CD4-positive, CD25-positive, alpha-beta regulatory T cell (primary cell): ENCODE results near the gene PSAP. TPM values are rescaled to one million over a fixed set of nuclear protein-coding genes. Genes with fewer than 3 reads are reported as not detected.
A peak's percentile ranks its signal among the peaks of the same experiment; 100 is the strongest.

Source experiments
- ATAC-seq, 2 donors: fragments of 150-1000 bp; cut with Tn5 transposase; one replicate each; pipeline ENCODE4 v1.10.0; 2021; ENCODE audit warnings: low read depth in 2 of 2, moderate number of reproducible peaks in 2 of 2, moderate library complexity in 1 of 2
- DNase-seq, 3 donors: peaks; one replicate each; pipeline versions ENCODE4 v3.0.0 to v3.0.0-alpha.2; 2012 to 2022; ENCODE audit warnings: mixed read lengths in 1 of 3
- H3K27ac ChIP-seq: one replicate; pipeline ENCODE4 v1.7.0; 2013; ENCODE audit warnings: mild to moderate bottlenecking, low read length; ENCODE audit not compliant: insufficient read depth, poor library complexity, severe bottlenecking
- H3K27me3 ChIP-seq: one replicate; pipeline ENCODE4 v1.7.0; 2013; ENCODE audit warnings: low read length; ENCODE audit not compliant: control insufficient read depth, insufficient read depth
- H3K36me3 ChIP-seq: one replicate; pipeline ENCODE4 v1.7.0; 2013; ENCODE audit warnings: mild to moderate bottlenecking, low read length, moderate library complexity; ENCODE audit not compliant: control insufficient read depth, insufficient read depth
- H3K4me1 ChIP-seq: 2 replicates; pipeline ENCODE4 v1.7.0; 2013; ENCODE audit warnings: mild to moderate bottlenecking, low read length; ENCODE audit not compliant: insufficient read depth, control insufficient read depth, poor library complexity, severe bottlenecking
- H3K4me3 ChIP-seq: one replicate; pipeline ENCODE4 v1.7.0; 2013; ENCODE audit warnings: low read depth, mild to moderate bottlenecking, low read length, moderate library complexity
- H3K9me3 ChIP-seq, 2 experiments: 1 replicate in 1 of 2; 2 replicates in 1 of 2; pipeline ENCODE4 v1.7.0; 2013; ENCODE audit warnings: low read length in 2 of 2, mild to moderate bottlenecking in 1 of 2, moderate library complexity in 1 of 2; ENCODE audit not compliant: control insufficient read depth in 2 of 2
- H3K27ac Mint-ChIP-seq, 3 donors: one replicate each; pipeline ENCODE4 v1.8.0; 2020 to 2022; ENCODE audit warnings: mild to moderate bottlenecking in 3 of 3, mixed read lengths in 3 of 3, moderate library complexity in 2 of 3
- H3K27me3 Mint-ChIP-seq: one replicate; pipeline ENCODE4 v1.8.0; 2022; ENCODE audit warnings: mild to moderate bottlenecking, mixed read lengths
- H3K36me3 Mint-ChIP-seq: one replicate; pipeline ENCODE4 v1.8.0; 2020; ENCODE audit warnings: mixed read lengths
- H3K4me1 Mint-ChIP-seq, 4 donors: one replicate each; pipeline ENCODE4 v1.8.0; 2020 to 2022; ENCODE audit warnings: mixed read lengths in 4 of 4, mild to moderate bottlenecking in 1 of 4
- H3K4me3 Mint-ChIP-seq, 4 donors: one replicate each; pipeline ENCODE4 v1.8.0; 2020 to 2022; ENCODE audit warnings: mild to moderate bottlenecking in 4 of 4, mixed read lengths in 4 of 4, moderate library complexity in 3 of 4
- H3K9me3 Mint-ChIP-seq, 7 donors: one replicate each; pipeline ENCODE4 v1.8.0; 2020 to 2022; ENCODE audit warnings: mixed read lengths in 7 of 7, mild to moderate bottlenecking in 3 of 7, moderate library complexity in 2 of 7
- polyA plus RNA-seq, 4 donors: library from polyadenylated mRNA; unstranded; fragments of 300-500 nt; fragmentation: Illumina TruSeq; gene quantifications; one replicate each; pipeline ENCODE4 v1.2.3, GENCODE V29; 2021
- total RNA-seq: library from RNA; stranded (reverse); gene quantifications from one replicate; pipeline ENCODE4 v1.2.3, GENCODE V29; 2022

Gene PSAP
- total and polyA plus RNA-seq, 5 donors from 2014 or later: 186 to 560 (median 530) TPM

DNA sequence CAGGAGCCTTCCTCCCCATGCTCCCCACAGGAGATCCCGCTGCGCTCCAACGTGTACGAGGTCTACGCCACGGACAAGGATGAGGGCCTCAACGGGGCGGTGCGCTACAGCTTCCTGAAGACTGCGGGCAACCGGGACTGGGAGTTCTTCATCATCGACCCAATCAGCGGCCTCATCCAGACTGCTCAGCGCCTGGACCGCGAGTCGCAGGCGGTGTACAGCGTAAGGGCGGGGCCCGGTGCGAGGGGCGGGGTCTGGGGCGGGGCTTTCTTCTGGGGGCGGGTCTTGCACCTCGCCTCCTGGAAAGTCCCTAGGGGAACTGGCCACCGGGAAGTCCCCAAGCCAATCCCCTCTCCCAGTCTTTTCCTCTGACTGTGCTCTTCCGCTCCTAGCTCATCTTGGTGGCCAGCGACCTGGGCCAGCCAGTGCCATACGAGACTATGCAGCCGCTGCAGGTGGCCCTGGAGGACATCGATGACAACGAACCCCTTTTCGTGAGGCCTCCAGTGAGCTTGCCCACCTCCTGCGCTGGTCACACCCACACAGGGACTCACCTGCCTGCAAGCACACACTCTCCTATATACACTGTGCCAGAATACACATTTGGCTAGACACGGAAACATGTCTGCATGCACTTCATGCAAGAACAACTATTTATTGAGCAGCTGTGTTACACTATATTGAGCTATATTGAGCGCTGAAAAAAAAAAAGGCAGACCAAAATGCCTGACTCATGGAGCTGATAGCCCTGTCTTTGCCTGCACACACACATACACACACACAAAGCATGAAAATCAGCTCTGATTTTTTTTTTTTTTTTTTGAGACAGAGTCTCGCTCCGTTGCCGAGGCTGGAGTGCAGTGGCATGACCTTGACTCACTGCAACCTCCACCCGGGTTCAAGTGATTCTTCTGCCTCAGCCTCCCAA is 45.0 kb downstream of the PSAP start:
- H3K9me3 ChIP-seq: no peaks in the 10 kb centered on the region
- Mint-ChIP-seq H3K27me3 (no peaks in the 10 kb centered on the region), H3K36me3 (peaks cover 14% of the 10 kb centered on the region), H3K9me3 (no peaks in the 10 kb centered on the region), H3K4me3 (no peak overlapping the region), H3K4me1 (peaks cover 0 to 3% (median 0%) of the 10 kb centered on the region in 4 donors), H3K27ac (no peak overlapping the region)
- H3K4me3 ChIP-seq: no peak overlapping the region
- H3K36me3 ChIP-seq: no peaks in the 10 kb centered on the region
- no peak overlapping the region for H3K27ac ChIP-seq
- DNase-seq (no peak), ATAC-seq (peak in 1 of 2 donors; percentile 8)
- H3K27me3 ChIP-seq: no peaks in the 10 kb centered on the region
- H3K4me1 ChIP-seq: no peaks in the 10 kb centered on the region

DNA sequence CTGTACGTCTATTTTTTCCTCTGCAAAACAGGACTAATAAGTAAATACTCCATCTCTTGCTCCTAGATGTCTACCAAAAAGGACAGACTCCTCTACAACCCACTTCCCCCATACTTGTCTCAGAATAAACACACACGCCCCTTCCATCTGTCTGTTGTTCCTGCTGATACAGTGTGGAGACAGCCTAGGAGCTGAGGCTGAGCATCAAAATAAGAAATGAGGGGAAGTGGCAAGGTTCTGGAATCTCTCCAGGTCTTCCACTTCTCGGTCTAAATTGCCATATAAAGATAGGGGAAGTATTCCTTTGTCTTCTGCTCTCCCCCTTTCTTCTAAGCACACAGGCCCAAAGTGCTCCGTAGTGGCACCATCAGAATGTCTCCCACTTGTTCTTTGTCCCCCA is 47.0 kb downstream of the PSAP start:
- Histone ChIP-seq H3K27me3 (no peaks in the 10 kb centered on the region), H3K4me1 (no peaks in the 10 kb centered on the region), H3K4me3 (no peak overlapping the region), H3K36me3 (no peaks in the 10 kb centered on the region), H3K9me3 (no peaks in the 10 kb centered on the region), H3K27ac (no peak overlapping the region)
- Mint-ChIP-seq H3K27me3 (no peaks in the 10 kb centered on the region), H3K36me3 (peaks cover 14% of the 10 kb centered on the region), H3K4me3 (no peak overlapping the region), H3K4me1 (peaks cover 0 to 3% (median 0%) of the 10 kb centered on the region in 4 donors), H3K27ac (peak overlapping the region in 1 of 3 donors; percentile 76), H3K9me3 (no peaks in the 10 kb centered on the region)
- ATAC-seq (no peak), DNase-seq (no peak)

- Histone ChIP-seq H3K27ac (no peak overlapping the region), H3K9me3 (no peaks in the 10 kb centered on the region), H3K4me3 (no peak overlapping the region), H3K27me3 (no peaks in the 10 kb centered on the region), H3K36me3 (no peaks in the 10 kb centered on the region), H3K4me1 (no peaks in the 10 kb centered on the region)
- Mint-ChIP-seq H3K36me3 (peaks cover 5% of the 10 kb centered on the region), H3K27ac (no peak overlapping the region), H3K9me3 (no peaks in the 10 kb centered on the region), H3K4me3 (no peak overlapping the region), H3K4me1 (peaks cover 0 to 3% (median 0%) of the 10 kb centered on the region in 4 donors), H3K27me3 (no peaks in the 10 kb centered on the region)
- no peak for DNase-seq
- ATAC-seq: no peak
These were observed 48.1 kb downstream of the PSAP start for GRCh38 chr10:71802715-71803488.

DNA sequence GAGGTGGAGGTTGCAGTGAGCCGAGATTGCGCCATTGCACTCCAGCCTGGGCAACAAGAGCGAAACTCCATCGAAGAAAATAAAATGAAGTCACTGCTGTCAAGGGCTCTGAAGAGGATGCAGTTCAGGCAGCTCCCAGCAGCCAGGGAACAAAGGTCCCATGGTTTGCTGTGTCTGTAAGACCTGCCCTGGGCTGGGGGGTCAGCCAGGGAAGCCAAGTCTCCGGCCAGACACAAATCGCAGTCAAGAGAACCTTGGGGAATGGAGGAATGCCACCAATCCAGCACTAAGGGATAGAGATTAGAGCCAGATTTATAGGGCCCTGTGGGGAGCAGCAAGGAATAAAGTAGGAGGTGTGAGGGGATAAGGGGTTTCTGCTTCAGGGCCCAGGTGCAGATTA is 48.8 kb downstream of the PSAP start:
- Mint-ChIP-seq H3K4me3 (no peak overlapping the region), H3K9me3 (no peaks in the 10 kb centered on the region), H3K27ac (no peak overlapping the region), H3K27me3 (peaks cover 5% of the 10 kb centered on the region), H3K4me1 (peaks cover 0 to 5% (median 3%) of the 10 kb centered on the region in 4 donors), H3K36me3 (peaks cover 9% of the 10 kb centered on the region)
- Histone ChIP-seq H3K9me3 (no peaks in the 10 kb centered on the region), H3K27me3 (no peaks in the 10 kb centered on the region), H3K4me1 (no peaks in the 10 kb centered on the region), H3K36me3 (no peaks in the 10 kb centered on the region), H3K27ac (no peak overlapping the region), H3K4me3 (no peak overlapping the region)
- ATAC-seq (no peak), DNase-seq (no peak)

DNA sequence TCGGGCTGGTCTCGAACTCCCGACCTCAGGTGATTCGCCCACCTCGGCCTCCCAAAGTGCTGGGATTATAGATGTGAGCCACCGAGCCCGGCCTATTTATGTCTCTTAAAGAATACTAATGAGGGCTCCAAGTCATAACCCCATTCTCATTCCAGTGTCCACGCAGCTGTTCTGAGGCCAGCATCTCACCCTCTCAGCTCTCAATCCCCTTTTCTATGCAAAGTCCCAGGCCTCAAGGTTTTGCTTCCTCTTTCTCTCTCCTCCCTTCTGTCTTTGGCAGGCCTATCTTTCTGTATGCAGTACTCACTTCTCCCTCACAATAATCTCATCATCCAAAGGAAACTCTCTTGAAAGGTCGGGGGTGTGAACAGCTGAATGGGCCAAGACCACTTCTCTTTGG is 49.7 kb downstream of the PSAP start:
- Mint-ChIP-seq H3K9me3 (no peaks in the 10 kb centered on the region), H3K4me1 (peaks cover 0 to 7% (median 4%) of the 10 kb centered on the region in 4 donors), H3K27ac (no peak overlapping the region), H3K4me3 (no peak overlapping the region), H3K36me3 (peaks cover 10% of the 10 kb centered on the region), H3K27me3 (peaks cover 6% of the 10 kb centered on the region)
- H3K4me1 ChIP-seq: no peaks in the 10 kb centered on the region
- ATAC-seq: no peak
- no peak overlapping the region for H3K4me3 ChIP-seq
- no peaks in the 10 kb centered on the region for H3K27me3 ChIP-seq
- no peak overlapping the region for H3K27ac ChIP-seq
- DNase-seq: no peak
- no peaks in the 10 kb centered on the region for H3K9me3 ChIP-seq
- no peaks in the 10 kb centered on the region for H3K36me3 ChIP-seq

- H3K36me3 Mint-ChIP-seq: peaks cover 10% of the 10 kb centered on the region
- DNase-seq (no peak), ATAC-seq (no peak)
- Histone ChIP-seq H3K27ac (no peak overlapping the region), H3K4me1 (no peaks in the 10 kb centered on the region), H3K9me3 (no peaks in the 10 kb centered on the region), H3K4me3 (no peak overlapping the region), H3K27me3 (no peaks in the 10 kb centered on the region), H3K36me3 (no peaks in the 10 kb centered on the region)
- peaks cover 6% of the 10 kb centered on the region for H3K27me3 Mint-ChIP-seq
- H3K4me1 Mint-ChIP-seq: peaks cover 0 to 7% (median 3%) of the 10 kb centered on the region in 4 donors
- no peak overlapping the region for H3K4me3 Mint-ChIP-seq
- H3K9me3 Mint-ChIP-seq: peaks cover 0 to 1% (median 0%) of the 10 kb centered on the region in 7 donors
- no peak overlapping the region for H3K27ac Mint-ChIP-seq
These were observed 51.2 kb downstream of the PSAP start for GRCh38 chr10:71799608-71800453.

DNA sequence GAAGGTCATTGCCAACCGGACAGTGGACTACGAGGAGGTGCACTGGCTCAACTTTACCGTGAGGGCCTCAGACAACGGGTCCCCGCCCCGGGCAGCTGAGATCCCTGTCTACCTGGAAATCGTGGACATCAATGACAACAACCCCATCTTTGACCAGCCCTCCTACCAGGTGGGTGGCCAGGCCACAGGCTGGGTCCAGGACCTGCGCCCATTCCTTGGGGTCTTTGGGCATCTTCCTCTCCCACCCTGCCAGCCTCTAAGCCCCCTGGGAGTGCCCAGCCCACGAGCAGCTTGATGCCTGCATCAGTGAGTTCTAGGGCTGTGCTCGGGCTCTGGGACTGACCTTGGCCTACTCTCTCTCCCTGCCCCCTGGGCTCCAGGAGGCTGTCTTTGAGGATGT is 51.9 kb downstream of the PSAP start:
- Histone ChIP-seq H3K4me3 (no peak overlapping the region), H3K27me3 (no peaks in the 10 kb centered on the region), H3K4me1 (no peaks in the 10 kb centered on the region), H3K27ac (no peak overlapping the region), H3K36me3 (no peaks in the 10 kb centered on the region), H3K9me3 (no peaks in the 10 kb centered on the region)
- DNase-seq (no peak), ATAC-seq (no peak)
- Mint-ChIP-seq H3K4me1 (peaks cover 0 to 7% (median 3%) of the 10 kb centered on the region in 4 donors), H3K4me3 (no peak overlapping the region), H3K27me3 (peaks cover 6% of the 10 kb centered on the region), H3K27ac (no peak overlapping the region), H3K9me3 (peaks cover 0 to 1% (median 0%) of the 10 kb centered on the region in 7 donors), H3K36me3 (peaks cover 16% of the 10 kb centered on the region)
